Psoas muscle (tissue), 8 donors: ENCODE results near the gene DNAJC5G. TPM values are rescaled to one million over a fixed set of nuclear protein-coding genes. Genes with fewer than 3 reads are reported as not detected.

Experiments used
- ATAC-seq, 4 donors: fragments of 200-7000 bp; cut with Tn5 transposase; one replicate each; pipeline ENCODE4 v1.9.1; 2020; ENCODE audit warnings: moderate library complexity in 3 of 4, mild to moderate bottlenecking in 2 of 4
- DNase-seq, 2 donors: peaks; one replicate each; pipeline ENCODE4 v3.0.0-alpha.2; 2020
- H3K27ac ChIP-seq: fragments of 200-600 bp; one replicate; pipeline ENCODE4 v1.8.0; 2022
- H3K27me3 ChIP-seq, 3 donors: fragments of 200-600 bp in 1 of 3; one replicate each; pipeline versions ENCODE4 v1.6.1 to v1.8.0; 2013 to 2022; ENCODE audit warnings: low read length in 2 of 3, mild to moderate bottlenecking in 2 of 3, moderate library complexity in 1 of 3; ENCODE audit not compliant: insufficient read depth in 3 of 3
- H3K36me3 ChIP-seq, 2 donors: fragments of 200-600 bp in 1 of 2; one replicate each; pipeline versions ENCODE4 v1.6.1 to v1.8.0; 2013 to 2022; ENCODE audit warnings: low read depth in 1 of 2, mild to moderate bottlenecking in 1 of 2, moderate library complexity in 1 of 2; ENCODE audit not compliant: insufficient read depth in 1 of 2
- H3K4me1 ChIP-seq: fragments of 200-600 bp; one replicate; pipeline ENCODE4 v1.8.0; 2022
- H3K4me3 ChIP-seq: fragments of 200-600 bp; one replicate; pipeline ENCODE4 v1.8.0; 2022; ENCODE audit warnings: mild to moderate bottlenecking
- H3K9me3 ChIP-seq: fragments of 200-600 bp; one replicate; pipeline ENCODE4 v1.8.0; 2022
- CTCF ChIP-seq: fragments of 200-600 bp; IDR thresholded peaks from one replicate; pipeline ENCODE4 v1.8.0; 2022; ENCODE audit warnings: antibody characterized with exemption
- WGBS, 3 donors: extraction: QIAGEN DNeasy Blood & Tissue Kit; methylation state at CpG; one replicate each; pipeline versions ENCODE4 v1.1.6 to v1.1.7; 2013; 5-methylcytosine and 5-hydroxymethylcytosine counted together
- intact Hi-C, 2 donors: fragments of 100-400 bp; cut with DNase I; formaldehyde crosslinking; loops; one replicate each; pipeline versions ENCODE4 v1.11.0 to v1.14.2; 2022
- polyA plus RNA-seq, 3 donors: library from polyadenylated mRNA; stranded (reverse); fragments of 200-250 nt; gene quantifications; one replicate each; pipeline ENCODE4 v1.2.3, GENCODE V29; 2013
- total RNA-seq, 4 donors: library from RNA; stranded (reverse); fragmentation: NEBNext Ultra II Directional in 2 of 4; extraction: Animal tissue kit (Norgen Biotek cat#: 25700) in 2 of 4; gene quantifications; one replicate each; pipeline versions ENCODE4 v1.2.1 to v1.2.4, GENCODE V29; 2021 to 2023
- donor health status: healthy with polysubstance abuse.
- donor health status: DM: no; HTN: no; CAD: no; lungs with moderate emphysema.
- donor health status: Bipolar disorder and iron deficiency.
- donor health status: healthy.
- donor health status: DM: yes; HTN: yes; CAD: no.
- donor health status: DM: no; HTN: no; CAD: no.
- donor health status: DM: no; HTN: no; CAD: no.
- donor health status: DM: yes; HTN: yes; CAD: no.

The DNAJC5G gene
- total and polyA plus RNA-seq, 7 donors: not detected

DNA sequence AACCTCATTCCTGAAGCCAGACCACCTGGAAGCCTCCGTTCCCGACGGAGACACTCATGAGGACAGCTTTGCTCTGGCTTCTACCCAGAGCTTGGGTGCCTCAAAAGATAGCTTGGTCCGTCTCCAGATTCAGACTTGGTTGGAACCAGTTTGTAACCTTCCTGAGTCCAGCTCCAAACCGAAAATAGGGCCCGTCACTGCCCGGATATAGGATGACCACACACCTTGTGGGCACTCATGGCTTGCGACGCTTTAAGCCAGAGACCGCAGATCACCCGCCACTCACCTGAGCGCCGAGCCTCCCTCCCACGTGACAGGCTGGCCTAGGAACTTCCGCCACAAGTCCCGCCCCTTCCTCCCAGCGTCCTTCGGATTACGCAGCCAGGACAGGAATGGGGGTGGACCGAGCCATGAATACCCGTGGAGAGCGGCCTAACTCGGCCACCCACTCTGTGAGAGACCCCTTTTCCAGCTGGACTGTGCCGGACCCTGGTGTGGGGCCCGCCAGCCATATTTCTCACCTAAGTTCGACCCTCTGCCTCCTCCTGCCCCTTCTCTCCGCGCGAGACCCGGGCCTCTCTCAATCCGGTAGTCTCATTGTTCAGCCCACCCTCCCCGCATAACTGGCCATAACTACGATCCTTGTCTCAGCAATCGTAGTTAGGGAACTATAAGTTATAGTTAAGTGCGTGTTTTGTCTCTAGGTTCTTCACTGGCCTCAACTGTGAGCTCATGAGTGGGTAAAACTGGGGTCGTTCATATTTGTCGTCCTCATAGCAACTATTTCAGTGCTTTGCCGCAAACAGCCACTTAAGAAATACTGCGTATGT, 47.7 kb downstream of the DNAJC5G start, which contains the start of gene MPV17:
Gene MPV17, minus strand, starts transcription at position 332 of the 830 bp plus-strand sequence. CDS start 580 bp downstream, outside the sequence.
- peak; percentile 79 to 83 (median 80) for ATAC-seq
- intact Hi-C loops: loop anchor here (5.0 kb wide), 1 partner anchor 34 kb away; the partner anchor contains the start of gene GTF3C2 (in 2 of the 2)

GRCh38 chr2:27323596-27324285, 48.5 kb downstream of the DNAJC5G start:
- intact Hi-C loops: loop anchor here (5.0 kb wide), 1 partner anchor 34 kb away; the partner anchor contains the start of gene GTF3C2 (in 2 of the 2)
- WGBS, 3 donors: 7 to 10% (median 9%) methylated on average over 5 of the region's 5 CpGs
- no peak for ATAC-seq

More for the DNA sequence above, 47.7 kb downstream of the DNAJC5G start, which contains the start of gene MPV17:
- Histone ChIP-seq H3K4me1 (peaks cover 46% of the 10 kb centered on the region), H3K4me3 (peak within 1 kb of the TSS; percentile 84), H3K27me3 (no peaks in the 10 kb centered on the region), H3K9me3 (no peaks in the 10 kb centered on the region), H3K36me3 (peaks cover 3 to 24% of the 10 kb centered on the region in 2 donors), H3K27ac (peak within 1 kb of the TSS; percentile 99)
- 0 to 1% (median 0%) methylated on average over 39 of the region's 39 CpGs for WGBS, 3 donors
- no peak for TF ChIP-seq CTCF
- DNase-seq: peak; percentile 92 to 97

DNA sequence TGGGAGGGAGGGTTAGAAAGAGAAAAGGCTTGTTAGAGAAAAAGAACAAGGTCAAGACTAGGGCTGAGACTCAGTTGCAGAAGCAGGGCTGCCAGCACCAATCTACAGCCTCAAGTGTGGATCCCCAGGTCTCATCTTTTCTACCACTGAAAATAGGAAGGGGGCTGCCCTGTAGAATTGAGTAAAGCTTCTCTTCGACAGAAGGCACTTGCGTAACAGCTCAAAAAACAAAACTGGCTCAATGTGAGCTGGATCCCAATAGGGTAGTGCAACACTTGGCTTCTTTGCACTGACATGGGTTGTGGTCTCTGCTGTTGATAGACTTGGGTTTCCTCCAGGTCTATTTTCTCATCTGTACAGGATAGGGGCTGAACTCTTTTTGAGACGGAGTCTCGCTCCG, 49.5 kb downstream of the DNAJC5G start:
- Histone ChIP-seq H3K9me3 (no peaks in the 10 kb centered on the region), H3K4me1 (peaks cover 38% of the 10 kb centered on the region), H3K27ac (peak overlapping the region; percentile 99), H3K36me3 (peaks cover 4 to 41% of the 10 kb centered on the region in 2 donors), H3K27me3 (no peaks in the 10 kb centered on the region), H3K4me3 (no peak overlapping the region)
- WGBS, 3 donors: 90 to 95% (median 93%) methylated on average over 5 of the region's 5 CpGs
- ATAC-seq (no peak), DNase-seq (no peak)
- intact Hi-C loops: loop anchor here (5.0 kb wide), 1 partner anchor 33 kb away; the partner anchor contains the start of gene GTF3C2 (in 2 of the 2)
- TF ChIP-seq CTCF: no peak

More at GRCh38 chr2:27323596-27324285, 48.5 kb downstream of the DNAJC5G start:
- no peak for DNase-seq
- Histone ChIP-seq H3K4me1 (peaks cover 46% of the 10 kb centered on the region), H3K27ac (peak overlapping the region; percentile 99), H3K4me3 (peak overlapping the region; percentile 84), H3K36me3 (peaks cover 4 to 31% of the 10 kb centered on the region in 2 donors), H3K9me3 (no peaks in the 10 kb centered on the region), H3K27me3 (no peaks in the 10 kb centered on the region)
- no peak for TF ChIP-seq CTCF

Other genes with a start within 250 kb of the DNAJC5G start
- 10 to 100 TPM; 32.3 to 50.4 (median 41.5) TPM for gene TMEM214, start 242.5 kb upstream of the DNAJC5G start, total RNA-seq
- gene TMEM214, start 242.5 kb upstream of the DNAJC5G start, polyA plus RNA-seq: 10 to 100 TPM; 29.4 to 43.2 (median 35.8) TPM
- gene AGBL5, start 223.8 kb upstream of the DNAJC5G start, total RNA-seq: 1 to 10 TPM; 5.5 to 8.6 (median 7.6) TPM
- 1 to 10 TPM; 3.6 to 5.3 (median 5.0) TPM for gene AGBL5, start 223.8 kb upstream of the DNAJC5G start, polyA plus RNA-seq
- gene OST4, start 203.8 kb upstream of the DNAJC5G start, total RNA-seq: 100 to 1,000 TPM; 186 to 304 (median 236) TPM
- 100 to 1,000 TPM; 259 to 396 (median 306) TPM for gene OST4, start 203.8 kb upstream of the DNAJC5G start, polyA plus RNA-seq
- 10 to 100 TPM in 1 of 4 donors, 1 to 10 TPM in 3; 6.1 to 14.3 (median 7.9) TPM for gene EMILIN1, start 196.8 kb upstream of the DNAJC5G start, total RNA-seq
- gene EMILIN1, start 196.8 kb upstream of the DNAJC5G start, polyA plus RNA-seq: 1 to 10 TPM; 4.9 to 7.3 (median 4.9) TPM
- gene KHK, start 188.7 kb upstream of the DNAJC5G start, total RNA-seq: 1 to 10 TPM; 1.5 to 4.5 (median 2.4) TPM
- 1 to 10 TPM; 1.8 to 5.8 (median 2.9) TPM for gene KHK, start 188.7 kb upstream of the DNAJC5G start, polyA plus RNA-seq
- gene CGREF1, start 156.3 kb upstream of the DNAJC5G start, total RNA-seq: 10 to 100 TPM in 1 of 4 donors, 1 to 10 TPM in 3; 4.1 to 15.8 (median 6.1) TPM
- gene CGREF1, start 156.3 kb upstream of the DNAJC5G start, polyA plus RNA-seq: 1 to 10 TPM; 2.8 to 7.9 (median 6.6) TPM
- 1 to 10 TPM; 1.4 to 4.5 (median 3.7) TPM for gene ABHD1, start 151.6 kb upstream of the DNAJC5G start, total RNA-seq
- 1 to 10 TPM; 1.9 to 4.1 (median 3.9) TPM for gene ABHD1, start 151.6 kb upstream of the DNAJC5G start, polyA plus RNA-seq
- gene PREB, start 140.8 kb upstream of the DNAJC5G start, total RNA-seq: 100 to 1,000 TPM in 2 of 4 donors, 10 to 100 TPM in 2; 57.4 to 206 (median 111) TPM
- 100 to 1,000 TPM in 2 of 3 donors, 10 to 100 TPM in 1; 96.1 to 138 (median 125) TPM for gene PREB, start 140.8 kb upstream of the DNAJC5G start, polyA plus RNA-seq
- not detected for gene PRR30, start 136.0 kb upstream of the DNAJC5G start, total RNA-seq
- not detected for gene PRR30, start 136.0 kb upstream of the DNAJC5G start, polyA plus RNA-seq
- under 1 TPM in 2 of 4 donors, not detected in 2; 0.20 to 0.63 TPM for gene TCF23, start 126.4 kb upstream of the DNAJC5G start, total RNA-seq
- gene TCF23, start 126.4 kb upstream of the DNAJC5G start, polyA plus RNA-seq: under 1 TPM in 2 of 3 donors, not detected in 1; 0.05 to 0.06 TPM
- 100 to 1,000 TPM in 2 of 4 donors, 10 to 100 TPM in 2; 87.1 to 113 (median 98.2) TPM for gene ATRAID, start 63.4 kb upstream of the DNAJC5G start, total RNA-seq
- 100 to 1,000 TPM in 2 of 3 donors, 10 to 100 TPM in 1; 89.3 to 188 (median 136) TPM for gene ATRAID, start 63.4 kb upstream of the DNAJC5G start, polyA plus RNA-seq
- 10 to 100 TPM; 16.8 to 64.2 (median 21.1) TPM for gene SLC5A6, start 63.2 kb upstream of the DNAJC5G start, total RNA-seq
- gene SLC5A6, start 63.2 kb upstream of the DNAJC5G start, polyA plus RNA-seq: 10 to 100 TPM; 21.1 to 47.0 (median 24.9) TPM
- gene CAD, start 58.1 kb upstream of the DNAJC5G start, total RNA-seq: 1 to 10 TPM; 7.8 to 8.6 (median 8.2) TPM
- 10 to 100 TPM in 1 of 3 donors, 1 to 10 TPM in 2; 5.9 to 13.6 (median 7.3) TPM for gene CAD, start 58.1 kb upstream of the DNAJC5G start, polyA plus RNA-seq
- under 1 TPM in 3 of 4 donors, not detected in 1; 0.10 to 0.92 (median 0.34) TPM for gene SLC30A3, start 12.4 kb upstream of the DNAJC5G start, total RNA-seq
- gene SLC30A3, start 12.4 kb upstream of the DNAJC5G start, polyA plus RNA-seq: under 1 TPM; 0.03 to 0.16 (median 0.09) TPM
- 100 to 1,000 TPM; 387 to 784 (median 462) TPM for gene TRIM54, start 7.0 kb downstream of the DNAJC5G start, total RNA-seq
- gene TRIM54, start 7.0 kb downstream of the DNAJC5G start, polyA plus RNA-seq: 100 to 1,000 TPM; 136 to 315 (median 282) TPM
- gene UCN, start 33.0 kb downstream of the DNAJC5G start, total RNA-seq: under 1 TPM in 1 of 4 donors, not detected in 3; 0.46 TPM
- 1 to 10 TPM in 1 of 3 donors, under 1 TPM in 2; 0.26 to 3.6 (median 0.44) TPM for gene UCN, start 33.0 kb downstream of the DNAJC5G start, polyA plus RNA-seq
- 10 to 100 TPM; 11.9 to 20.9 (median 14.9) TPM for gene MPV17, start 47.7 kb downstream of the DNAJC5G start, total RNA-seq
- 10 to 100 TPM; 13.1 to 29.0 (median 14.5) TPM for gene MPV17, start 47.7 kb downstream of the DNAJC5G start, polyA plus RNA-seq
- 10 to 100 TPM; 17.5 to 44.9 (median 31.1) TPM for gene GTF3C2, start 81.3 kb downstream of the DNAJC5G start, total RNA-seq
- 10 to 100 TPM; 21.6 to 49.4 (median 24.2) TPM for gene GTF3C2, start 81.3 kb downstream of the DNAJC5G start, polyA plus RNA-seq
- 10 to 100 TPM; 36.6 to 61.0 (median 56.3) TPM for gene EIF2B4, start 94.9 kb downstream of the DNAJC5G start, total RNA-seq
- 10 to 100 TPM; 56.1 to 72.9 (median 71.1) TPM for gene EIF2B4, start 94.9 kb downstream of the DNAJC5G start, polyA plus RNA-seq
- gene SNX17, start 95.2 kb downstream of the DNAJC5G start, total RNA-seq: 10 to 100 TPM; 53.9 to 73.9 (median 57.3) TPM
- gene SNX17, start 95.2 kb downstream of the DNAJC5G start, polyA plus RNA-seq: 10 to 100 TPM; 50.1 to 96.4 (median 94.0) TPM
- gene ZNF513, start 105.3 kb downstream of the DNAJC5G start, total RNA-seq: 10 to 100 TPM in 2 of 4 donors, 1 to 10 TPM in 2; 5.8 to 14.6 (median 8.7) TPM
- gene ZNF513, start 105.3 kb downstream of the DNAJC5G start, polyA plus RNA-seq: 10 to 100 TPM; 10.2 to 11.5 (median 10.7) TPM
- gene PPM1G, start 134.2 kb downstream of the DNAJC5G start, total RNA-seq: 10 to 100 TPM; 44.0 to 83.6 (median 68.4) TPM
- gene PPM1G, start 134.2 kb downstream of the DNAJC5G start, polyA plus RNA-seq: 100 to 1,000 TPM in 2 of 3 donors, 10 to 100 TPM in 1; 83.4 to 167 (median 127) TPM
- 100 to 1,000 TPM in 2 of 4 donors, 10 to 100 TPM in 2; 83.8 to 138 (median 103) TPM for gene NRBP1, start 153.2 kb downstream of the DNAJC5G start, total RNA-seq
- 100 to 1,000 TPM; 120 to 238 (median 151) TPM for gene NRBP1, start 153.2 kb downstream of the DNAJC5G start, polyA plus RNA-seq
- gene KRTCAP3, start 166.9 kb downstream of the DNAJC5G start, total RNA-seq: 1 to 10 TPM in 3 of 4 donors, not detected in 1; 1.5 to 2.2 (median 1.7) TPM
- gene KRTCAP3, start 166.9 kb downstream of the DNAJC5G start, polyA plus RNA-seq: 1 to 10 TPM in 1 of 3 donors, under 1 TPM in 2; 0.26 to 1.7 (median 0.39) TPM
- 10 to 100 TPM in 1 of 4 donors, 1 to 10 TPM in 3; 4.4 to 10.1 (median 5.9) TPM for gene IFT172, start 214.3 kb downstream of the DNAJC5G start, total RNA-seq
- 1 to 10 TPM; 6.0 to 9.5 (median 7.5) TPM for gene IFT172, start 214.3 kb downstream of the DNAJC5G start, polyA plus RNA-seq
- 10 to 100 TPM in 1 of 4 donors, 1 to 10 TPM in 3; 1.9 to 38.1 (median 3.0) TPM for gene FNDC4, start 219.8 kb downstream of the DNAJC5G start, total RNA-seq
- 10 to 100 TPM in 2 of 3 donors, 1 to 10 TPM in 1; 1.7 to 23.2 (median 10.9) TPM for gene FNDC4, start 219.8 kb downstream of the DNAJC5G start, polyA plus RNA-seq
- 1 to 10 TPM in 1 of 4 donors, not detected in 3; 2.0 TPM for gene GCKR, start 221.4 kb downstream of the DNAJC5G start, total RNA-seq
- gene GCKR, start 221.4 kb downstream of the DNAJC5G start, polyA plus RNA-seq: 1 to 10 TPM in 1 of 3 donors, under 1 TPM in 2; 0.05 to 1.6 (median 0.51) TPM